H1 (cell line): ENCODE results near the gene GNA12. TPM values are rescaled to one million over a fixed set of nuclear protein-coding genes. Genes with fewer than 3 reads are reported as not detected.

ENCODE experiments used
- CTCF ChIA-PET: fragments of 300-600 bp; sonication (Branson Sonifier 250); formaldehyde crosslinking; loops from one replicate; lab custom pipeline; 2021; ENCODE audit not compliant: partially characterized antibody; lab: Charles Lee
- POLR2A ChIA-PET: fragments of 300-600 bp; sonication (Branson Sonifier 250); formaldehyde crosslinking; loops from one replicate; lab custom pipeline; 2021; ENCODE audit warnings: inconsistent platforms; ENCODE audit not compliant: partially characterized antibody; lab: Charles Lee
- DNase-seq, 2 experiments: peaks; one replicate each; pipeline versions ENCODE4 v3.0.0 to v3.0.0-alpha.2; 2010 to 2022; ENCODE audit warnings: low spot score in 2 of 2, low read depth in 1 of 2, mixed read lengths in 1 of 2
- FAIRE-seq: peaks from 2 replicates; lab custom pipeline; 2011; peaks lifted over from hg19 to GRCh38; lab: Jason Lieb, UNC
- H2AFZ ChIP-seq: 2 replicates; pipeline ENCODE4 v1.8.1; 2012; ENCODE audit warnings: low read length, inconsistent platforms
- H2AK5ac ChIP-seq: 2 replicates; pipeline ENCODE4 v1.6.1; 2013; ENCODE audit warnings: low read depth, low read length
- H2BK120ac ChIP-seq: replicated peaks from 2 replicates; pipeline ENCODE3; 2013; ENCODE audit warnings: low read depth, low read length, inconsistent platforms
- H2BK12ac ChIP-seq: 2 replicates; pipeline ENCODE4 v1.6.1; 2013; ENCODE audit warnings: low read depth, low read length
- H2BK15ac ChIP-seq: 2 replicates; pipeline ENCODE4 v1.6.1; 2013; ENCODE audit warnings: low read length
- H2BK20ac ChIP-seq: 2 replicates; pipeline ENCODE4 v1.6.1; 2013; ENCODE audit warnings: low read length
- H2BK5ac ChIP-seq: 2 replicates; pipeline ENCODE4 v1.6.1; 2013; ENCODE audit warnings: low read depth, low read length
- H3K14ac ChIP-seq: 2 replicates; pipeline ENCODE4 v1.6.1; 2013; ENCODE audit warnings: inconsistent platforms; ENCODE audit not compliant: insufficient read length
- H3K18ac ChIP-seq: 2 replicates; pipeline ENCODE4 v1.6.1; 2013; ENCODE audit warnings: low read length; ENCODE audit errors: extremely low read depth
- H3K23ac ChIP-seq: 2 replicates; pipeline ENCODE4 v1.6.1; 2013; ENCODE audit warnings: inconsistent platforms; ENCODE audit not compliant: insufficient read length
- H3K23me2 ChIP-seq: 2 replicates; pipeline ENCODE4 v1.6.1; 2013; ENCODE audit warnings: low read depth, low read length
- H3K27ac ChIP-seq: 2 replicates; pipeline ENCODE4 v1.6.1; 2011; ENCODE audit warnings: low read depth, low read length, inconsistent platforms
- H3K27me3 ChIP-seq, 4 experiments: replicated peaks in 1 of 4; 1 replicate in 1 of 4; 2 replicates in 3 of 4; pipeline versions ENCODE4 v1.6.1 to v1.8.1; 2011 to 2013; ENCODE audit warnings: low read length in 3 of 4, mild to moderate bottlenecking in 3 of 4, inconsistent platforms in 2 of 4, mixed read lengths in 2 of 4, moderate library complexity in 1 of 4; ENCODE audit not compliant: control insufficient read depth in 3 of 4, insufficient read depth in 3 of 4; ENCODE audit errors: extremely low read depth in 1 of 4
- H3K36me3 ChIP-seq, 4 experiments: 2 replicates each; pipeline versions ENCODE4 v1.6.1 to v1.8.1; 2011 to 2013; ENCODE audit warnings: mild to moderate bottlenecking in 4 of 4, low read length in 3 of 4, moderate library complexity in 2 of 4, control low read depth in 1 of 4, inconsistent platforms in 1 of 4; ENCODE audit not compliant: insufficient read depth in 4 of 4, control insufficient read depth in 2 of 4
- H3K4ac ChIP-seq: replicated peaks from 2 replicates; pipeline ENCODE3; 2013; ENCODE audit warnings: low read length, low read depth, mixed read lengths, inconsistent platforms; ENCODE audit not compliant: insufficient read length
- H3K4me1 ChIP-seq, 4 experiments: replicated peaks in 1 of 4; 1 replicate in 1 of 4; 2 replicates in 3 of 4; pipeline versions ENCODE4 v1.6.1 to v1.8.1; 2011 to 2013; ENCODE audit warnings: low read length in 3 of 4, inconsistent platforms in 2 of 4, mixed read lengths in 1 of 4; ENCODE audit not compliant: insufficient read depth in 4 of 4, control insufficient read depth in 3 of 4
- H3K4me2 ChIP-seq, 2 experiments: 2 replicates each; pipeline versions ENCODE4 v1.6.1 to v1.8.1; 2011 to 2013; ENCODE audit warnings: low read depth in 2 of 2, low read length in 2 of 2, control low read depth in 1 of 2, inconsistent platforms in 1 of 2, mild to moderate bottlenecking in 1 of 2; ENCODE audit not compliant: insufficient read depth in 1 of 2
- H3K4me3 ChIP-seq, 4 experiments: fragments of 200-600, 300-600 bp in 1 of 4; sonication (generic), shearing (Covaris generic), sonication (Bioruptor Twin) in 1 of 4; 2 replicates each; pipeline versions ENCODE4 v1.5.1 to v1.8.1; 2011 to 2016; ENCODE audit warnings: low read length in 4 of 4, low read depth in 3 of 4, control low read depth in 2 of 4, inconsistent platforms in 2 of 4, mild to moderate bottlenecking in 2 of 4, mixed read lengths in 1 of 4, moderate library complexity in 1 of 4; ENCODE audit not compliant: insufficient read depth in 2 of 4; ENCODE audit errors: extremely low read depth in 1 of 4
- H3K56ac ChIP-seq: replicated peaks from 2 replicates; pipeline ENCODE3; 2013; ENCODE audit warnings: low read depth, mild to moderate bottlenecking, mixed read lengths, low read length, inconsistent platforms; ENCODE audit not compliant: insufficient read length
- H3K79me1 ChIP-seq: 2 replicates; pipeline ENCODE4 v1.6.1; 2013; ENCODE audit warnings: low read depth, low read length, control low read depth
- H3K79me2 ChIP-seq, 2 experiments: 2 replicates each; pipeline versions ENCODE4 v1.6.1 to v1.8.1; 2012 to 2013; ENCODE audit warnings: low read length in 2 of 2, mild to moderate bottlenecking in 2 of 2, inconsistent platforms in 1 of 2; ENCODE audit not compliant: insufficient read depth in 2 of 2, control insufficient read depth in 1 of 2
- H3K9ac ChIP-seq, 4 experiments: replicated peaks in 1 of 4; 1 replicate in 1 of 4; 2 replicates in 3 of 4; pipeline versions ENCODE4 v1.6.1 to v1.8.1; 2011 to 2013; ENCODE audit warnings: low read depth in 3 of 4, low read length in 3 of 4, control low read depth in 2 of 4, mild to moderate bottlenecking in 2 of 4, moderate library complexity in 2 of 4, inconsistent platforms in 1 of 4; ENCODE audit errors: extremely low read depth in 1 of 4
- H3K9me3 ChIP-seq, 2 experiments: 2 replicates each; pipeline versions ENCODE4 v1.6.1 to v1.8.1; 2012 to 2013; ENCODE audit warnings: mild to moderate bottlenecking in 2 of 2, moderate library complexity in 2 of 2, control low read depth in 1 of 2, inconsistent platforms in 1 of 2, low read depth in 1 of 2, low read length in 1 of 2, mixed read lengths in 1 of 2; ENCODE audit not compliant: insufficient read depth in 2 of 2
- H4K20me1 ChIP-seq, 2 experiments: replicated peaks in 1 of 2; 2 replicates each; pipeline versions ENCODE3 to v1.8.1; 2011 to 2013; ENCODE audit warnings: inconsistent platforms in 2 of 2, low read length in 2 of 2, mild to moderate bottlenecking in 1 of 2; ENCODE audit not compliant: insufficient read depth in 2 of 2, control insufficient read depth in 1 of 2
- H4K5ac ChIP-seq: 2 replicates; pipeline ENCODE4 v1.6.1; 2013; ENCODE audit warnings: low read length, low read depth, mixed read lengths, inconsistent platforms; ENCODE audit not compliant: insufficient read length
- H4K8ac ChIP-seq: 2 replicates; pipeline ENCODE4 v1.8.0; 2013; ENCODE audit warnings: mild to moderate bottlenecking, moderate library complexity, low read length, inconsistent platforms; ENCODE audit not compliant: insufficient read depth; ENCODE audit errors: extremely low read depth
- H4K91ac ChIP-seq: replicated peaks from 2 replicates; pipeline ENCODE3; 2013; ENCODE audit warnings: low read length, mixed read lengths, inconsistent platforms; ENCODE audit not compliant: insufficient read length
- BRCA1 ChIP-seq: IDR thresholded peaks from 2 replicates; pipeline ENCODE4 v1.6.1; 2012; ENCODE audit warnings: low read depth, low read length, improper control_type of control experiment
- GABPA ChIP-seq: IDR thresholded peaks from 2 replicates; pipeline ENCODE4 v1.6.1; 2011; ENCODE audit warnings: mild to moderate bottlenecking, low read length, moderate library complexity, borderline replicate concordance; ENCODE audit not compliant: insufficient read depth
- WGBS, 2 experiments: shearing (Covaris generic) in 1 of 2; methylation state at CpG; one replicate each; pipeline versions ENCODE4 v1.1.6 to v1.1.7; 2013 to 2015; ENCODE audit warnings: low lambda C conversion rate in 2 of 2, mixed read lengths in 2 of 2, inconsistent platforms in 1 of 2, low coverage in 1 of 2, missing lambda C conversion rate in 1 of 2; ENCODE audit not compliant: insufficient replicate concordance in 2 of 2, insufficient coverage in 1 of 2, insufficient read length in 1 of 2; ENCODE audit errors: extremely low coverage in 1 of 2, missing lambda C conversion rate in 1 of 2; 5-methylcytosine and 5-hydroxymethylcytosine counted together
- polyA plus RNA-seq, 7 experiments: library from polyadenylated mRNA; depleted of rRNA in 3 of 7; stranded (reverse) in 5 of 7; unstranded in 2 of 7; fragments of >200 nt in 5 of 7; fragments of 200-250 nt in 2 of 7; gene quantifications; 1 replicate in 5 of 7; 2 replicates in 1 of 7; 4 replicates in 1 of 7; pipeline versions ENCODE4 v1.2.1 to v1.2.3, GENCODE V29; 2011 to 2013; ENCODE audit warnings: missing spikeins in 2 of 7, mixed read lengths in 2 of 7
- total RNA-seq: library from RNA; stranded (reverse); fragmentation: NEBNext Ultra II Directional; extraction: Animal tissue kit (Norgen Biotek cat#: 25700); gene quantifications from 2 replicates; pipeline ENCODE4 v1.2.1, GENCODE V29; 2021

The GNA12 gene
- total and polyA plus RNA-seq, 2 of the 8 experiments (the other 6 are each of a cell fraction or from before 2014, with no cell fraction given), result 96.5 to 109 TPM

DNA sequence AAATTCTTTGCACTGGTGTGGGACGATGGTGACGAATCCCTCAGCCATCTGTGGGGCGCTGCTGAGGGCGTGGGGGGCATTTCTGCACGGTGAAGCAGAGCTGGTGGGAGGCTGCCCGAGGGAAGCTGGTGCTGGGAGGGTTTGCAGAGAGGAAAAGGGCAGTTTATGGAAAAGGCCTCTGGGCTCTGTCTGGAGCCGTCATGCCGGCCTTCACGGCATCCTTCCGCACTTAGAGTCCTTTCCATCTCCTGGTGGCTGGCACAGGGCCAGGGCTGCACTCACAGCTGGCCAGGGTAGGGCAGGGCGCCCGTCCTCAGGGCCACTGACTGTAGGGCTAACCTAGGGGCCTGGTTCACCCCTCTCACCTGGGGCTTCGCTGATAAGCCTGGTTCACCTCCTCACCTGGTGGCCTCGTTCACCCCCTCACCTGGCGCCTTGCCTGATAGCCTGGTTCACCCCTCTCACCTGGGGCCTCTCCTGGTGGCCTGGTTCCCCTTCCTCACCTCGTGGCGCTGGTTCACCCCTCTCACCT is 156.7 kb downstream of the GNA12 start:
- H3K4me3 ChIP-seq, result peak overlapping the region in 3 of 4 experiments; percentile 19 to 63 (median 23); a peak in 4 of 8 replicates
- FAIRE-seq, result no peak

More for the DNA sequence above, 156.7 kb downstream of the GNA12 start:
- Histone ChIP-seq H2AFZ (no peak overlapping the region), H4K91ac (no peak overlapping the region), H3K14ac (no peak overlapping the region), H3K79me1 (peaks cover 3% of the 10 kb centered on the region; the same call in 1 of the 2 replicates), H2BK15ac (0 out of 2 replicates have a peak overlapping the region, but pooled peaks have one; percentile 29), H4K8ac (0 out of 2 replicates have a peak overlapping the region, but pooled peaks have one; percentile 14), H4K5ac (no peak overlapping the region), H4K20me1 (no peaks in the 10 kb centered on the region), H3K79me2 (no peaks in the 10 kb centered on the region), H3K18ac (no peak overlapping the region), H3K4me1 (peaks cover 0 to 11% (median 8%) of the 10 kb centered on the region in 4 experiments; a peak in 5 of 7 replicates), H3K56ac (no peak overlapping the region), H3K36me3 (no peaks in the 10 kb centered on the region; a peak in 1 of 8 replicates), H2AK5ac (no peak overlapping the region), H3K4me2 (peak overlapping the region; percentile 64 to 85), H3K9me3 (no peaks in the 10 kb centered on the region; a peak in 1 of 4 replicates), H2BK20ac (no peak overlapping the region), H3K9ac (no peak overlapping the region), H3K27me3 (peaks cover 7 to 34% (median 30%) of the 10 kb centered on the region in 4 experiments), H2BK5ac (no peak overlapping the region), H3K23me2 (peaks cover 3% of the 10 kb centered on the region; the same call in 1 of the 2 replicates), H3K27ac (no peak overlapping the region), H3K23ac (no peak overlapping the region), H2BK120ac (no peak overlapping the region), H2BK12ac (no peak overlapping the region), H3K4ac (no peak overlapping the region)
- ChIA-PET POLR2A (no interaction called here), CTCF (interaction anchor here (0.7 to 7.6 kb wide), 5 partner anchors 16 to 827 kb away, joined by 3 to 92 read pairs (median 5); no protein-coding TSS in a partner anchor)
- TF ChIP-seq BRCA1, result no peak
- TF ChIP-seq GABPA, result 0 out of 2 replicates have a peak, but pooled peaks have one; percentile 21
- DNase-seq, result peak in 1 of 2 experiments; percentile 55
- WGBS, 2 experiments, result 83% methylated on average over 15 of the region's 17 CpGs; no CpG with 5 or more reads in 1 of the 2 experiments
